ENCODE data around the gene TMEM208. TPM values are rescaled to one million over a fixed set of nuclear protein-coding genes. Genes with fewer than 3 reads are reported as not detected.

TMEM208 gene
- total and polyA plus RNA-seq, 2 of the 8 experiments (the other 6 are each of a cell fraction or from before 2014, with no cell fraction given): 37.7 to 100.0 TPM

DNA sequence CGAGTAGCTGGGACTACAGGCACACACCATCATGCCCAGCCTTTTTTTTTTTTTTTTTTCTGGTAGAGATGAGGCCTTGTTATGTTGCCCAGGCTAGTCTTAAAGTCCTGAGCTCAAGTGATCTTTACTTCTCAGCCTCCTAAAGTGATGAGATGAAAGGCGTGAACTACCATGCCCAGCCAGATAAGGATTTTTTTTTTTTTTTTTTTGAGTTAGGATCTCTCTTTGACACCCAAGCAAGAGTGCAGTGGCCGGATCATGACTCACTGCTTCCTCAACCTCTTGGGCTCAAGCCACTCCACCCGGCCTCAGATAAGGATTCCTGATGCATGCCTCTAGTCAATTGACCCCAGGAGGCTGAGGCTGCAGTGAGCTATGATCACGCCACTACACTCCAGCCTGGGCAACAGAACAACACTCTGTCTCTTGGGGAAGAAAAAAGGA lies 41.2 kb downstream of the TMEM208 start (continued):
- TF ChIP-seq EZH2 (IDR thresholded peaks at IDR 0.05; ENCODE audit: low read depth, low read length, severe bottlenecking): no peak
- no peak for TF ChIP-seq RAD21 (IDR thresholded peaks at IDR 0.05 in 1 of 2, conservative IDR thresholded peaks at IDR 0.05 in 1 of 2; ENCODE audit: low read depth in 2 of 2, low read length in 2 of 2)
- TF ChIP-seq POLR2A (IDR thresholded peaks at IDR 0.05; ENCODE audit: control extremely low read depth in 1 of 2, low read depth in 2 of 2, low read length in 2 of 2): no peak
- TF ChIP-seq EP300 (IDR thresholded peaks at IDR 0.05; ENCODE audit: borderline replicate concordance in 1 of 2, low read depth in 2 of 2, low read length in 2 of 2): no peak
- TF ChIP-seq ATF2 (IDR thresholded peaks at IDR 0.05; ENCODE audit: low read length): no peak
- TF ChIP-seq SP4 (IDR thresholded peaks at IDR 0.05; ENCODE audit: low read length): no peak
- TF ChIP-seq TCF12 (IDR thresholded peaks at IDR 0.05; ENCODE audit: low read depth, low read length): no peak
- TF ChIP-seq ASH2L (IDR thresholded peaks at IDR 0.05; ENCODE audit: low read length): no peak
